Activated CD4-positive, alpha-beta T cell treated with anti-CD3 and anti-CD28 coated beads, Interleukin-2, amount 50 U/mL, for 24 hours (primary cell): ENCODE data around the gene TRIM52.
"Not testable (repeated sequence)": the region's sequence is repeated elsewhere in the genome, so short reads cannot be mapped to it uniquely, and the experiment has no call there.

Experiments used
- DNase-seq, 2 donors: peaks; one replicate each; pipeline ENCODE4 v3.0.0-alpha.2; 2020; ENCODE audit warnings: low read depth in 1 of 2, low spot score in 1 of 2

Gene TRIM52

GRCh38 chr5:181260720-181261319 lies at the start of gene TRIM52:
Gene TRIM52, minus strand, starts transcription at chr5:181261143. Its CDS starts 330 bp downstream, at chr5:181260813.
- peak; percentile 79 to 87 for DNase-seq

- not testable (repeated sequence) for DNase-seq
Measured at GRCh38 chr5:181287331-181287730, 26.4 kb upstream of the TRIM52 start.

DNA sequence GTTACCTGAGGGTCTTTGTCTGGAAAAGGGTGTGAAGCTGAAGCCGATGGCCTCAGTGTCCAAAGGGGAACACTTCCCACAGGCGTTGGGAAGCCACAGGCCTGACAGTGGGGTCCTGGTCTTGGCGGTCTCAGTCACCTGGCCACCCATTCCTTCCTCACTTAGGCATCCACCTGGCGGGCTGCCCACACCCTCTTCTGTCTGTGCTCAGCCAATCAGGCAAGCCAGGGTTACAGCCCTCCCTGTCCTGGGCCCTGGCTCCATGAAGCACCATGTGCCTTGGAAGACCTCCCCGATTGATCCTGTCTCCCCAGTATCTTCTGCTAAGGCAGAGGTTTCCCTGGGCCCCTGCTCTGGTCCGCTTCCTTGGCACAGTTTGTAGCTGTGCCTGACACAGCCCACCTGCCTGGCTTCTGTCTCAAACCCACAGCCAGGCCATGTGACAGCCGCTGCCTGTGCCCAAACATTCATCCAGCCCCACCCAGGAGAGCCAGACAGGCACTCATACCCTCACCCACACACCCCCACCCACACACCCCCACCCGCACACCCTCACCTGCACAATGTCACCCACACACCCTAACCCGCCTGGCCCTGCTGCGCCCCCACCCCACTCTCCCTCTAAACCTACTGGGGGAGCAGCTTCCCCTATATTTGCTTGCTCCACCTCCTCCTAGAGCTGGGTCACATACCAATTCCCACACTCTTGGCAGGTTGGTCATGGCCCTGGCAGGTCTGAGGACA lies 25.2 kb upstream of the TRIM52 start:
- not testable (repeated sequence) for DNase-seq

GRCh38 chr5:181283841-181284755 lies 23.2 kb upstream of the TRIM52 start:
- not testable (repeated sequence) for DNase-seq

- no peak for DNase-seq
Measured at GRCh38 chr5:181283347-181283746, 22.4 kb upstream of the TRIM52 start.

DNA sequence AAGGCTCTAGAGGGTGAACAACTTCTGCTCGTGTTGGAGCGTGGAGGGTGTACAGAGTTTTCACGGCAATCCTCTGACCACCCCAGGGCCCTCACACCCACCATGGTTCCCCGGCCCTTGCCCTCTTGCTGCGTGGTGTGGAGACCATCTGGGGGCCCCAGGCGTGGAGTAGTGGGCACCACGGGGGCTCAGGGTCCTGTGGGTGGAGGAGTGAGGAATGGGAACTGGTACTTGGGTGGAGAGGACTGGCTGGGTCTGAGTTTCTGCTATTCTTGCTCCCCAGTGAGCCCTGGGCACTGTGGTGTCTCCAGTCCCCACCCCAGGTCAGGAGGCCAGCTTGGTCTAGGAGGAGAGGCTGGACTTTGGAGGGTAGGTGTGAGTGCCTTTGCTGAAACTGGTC lies 21.9 kb upstream of the TRIM52 start:
- no peak for DNase-seq

GRCh38 chr5:181282415-181282814 lies 21.5 kb upstream of the TRIM52 start:
- DNase-seq = not testable (repeated sequence)

- DNase-seq = no peak
Measured at GRCh38 chr5:181281984-181282316, 21.0 kb upstream of the TRIM52 start.

DNA sequence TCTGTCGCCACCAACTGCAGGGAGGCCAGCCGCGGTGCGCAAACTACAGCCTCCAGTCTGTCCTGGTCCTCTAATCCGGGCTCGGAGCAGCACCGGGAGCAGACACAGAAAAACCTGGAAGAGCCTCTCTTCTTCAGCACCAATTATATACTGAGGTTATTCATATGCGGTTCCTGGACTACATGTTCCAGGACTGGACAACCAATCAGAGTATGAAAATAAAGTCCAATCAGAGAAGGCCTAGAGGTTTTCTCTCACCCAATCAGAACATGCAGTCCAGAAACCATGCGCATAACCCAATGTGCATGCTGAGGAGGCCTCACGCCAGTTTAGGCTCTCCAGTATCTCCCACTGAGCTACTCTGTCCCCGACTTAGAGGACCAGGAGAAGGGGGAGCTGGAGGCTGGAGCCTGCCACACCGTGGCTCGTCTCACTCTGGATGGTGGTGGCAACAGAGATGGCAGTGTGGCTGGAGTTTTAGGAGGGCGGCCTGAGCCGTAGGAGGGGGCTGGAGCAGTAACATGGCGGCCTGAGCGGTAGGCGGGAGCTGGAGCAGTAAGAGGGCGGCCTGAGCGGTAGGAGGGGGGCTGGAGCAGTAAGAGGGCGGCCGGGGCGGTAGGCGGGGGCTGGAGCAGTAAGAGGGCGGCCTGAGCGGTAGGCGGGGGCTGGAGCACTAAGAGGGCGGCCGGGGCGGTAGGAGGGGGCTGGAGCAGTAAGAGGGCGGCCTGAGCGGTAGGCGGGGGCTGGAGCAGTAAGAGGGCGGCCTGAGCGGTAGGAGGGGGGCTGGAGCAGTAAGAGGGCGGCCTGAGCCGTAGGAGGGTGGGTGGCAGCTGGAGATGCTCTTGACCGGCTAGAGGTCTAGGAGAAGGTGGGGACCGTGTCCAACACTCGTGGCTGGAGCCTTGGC lies 20.4 kb upstream of the TRIM52 start:
- no peak for DNase-seq

DNA sequence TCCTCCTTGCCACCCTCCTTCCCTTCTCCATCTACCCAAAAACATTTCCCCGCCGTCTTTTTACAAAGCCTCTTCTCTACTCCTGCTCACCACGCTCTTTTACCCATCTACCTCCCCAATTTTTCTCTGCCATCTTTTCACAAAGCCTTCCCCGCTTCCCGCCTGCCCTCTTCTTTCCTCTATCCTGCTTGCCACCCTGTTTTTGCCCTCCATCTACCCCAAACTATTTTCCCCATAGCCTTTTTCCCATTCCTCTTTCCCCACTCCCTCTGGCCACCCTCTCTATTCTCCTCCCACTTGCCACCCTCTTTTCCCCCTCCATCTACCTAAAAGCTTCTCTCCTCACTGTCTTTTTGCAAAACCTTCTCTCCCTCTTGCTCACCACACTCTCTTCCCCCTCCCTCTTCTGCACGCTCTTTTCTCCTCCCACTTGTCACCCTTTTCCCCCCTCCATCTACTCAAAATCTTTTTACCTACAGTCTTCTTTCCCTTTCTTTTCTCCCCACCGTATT lies 19.4 kb upstream of the TRIM52 start:
- DNase-seq = no peak

DNA sequence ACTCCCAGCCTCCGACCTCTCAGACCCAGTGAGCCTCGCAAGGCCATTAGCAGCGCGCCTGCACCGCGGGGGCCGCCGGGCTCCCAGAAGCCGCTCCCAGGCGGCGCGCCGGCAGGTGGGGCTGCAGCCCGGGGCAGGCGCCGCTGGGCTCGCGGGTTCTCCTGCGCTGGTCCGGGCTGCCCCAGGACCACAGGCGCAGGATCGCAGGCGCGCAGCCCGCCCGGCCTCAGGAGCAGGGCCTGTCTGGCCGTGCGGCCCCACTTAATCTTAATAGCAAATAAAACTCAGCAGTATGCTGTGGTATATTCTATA lies 12.4 kb upstream of the TRIM52 start:
- not testable (repeated sequence) for DNase-seq

DNA sequence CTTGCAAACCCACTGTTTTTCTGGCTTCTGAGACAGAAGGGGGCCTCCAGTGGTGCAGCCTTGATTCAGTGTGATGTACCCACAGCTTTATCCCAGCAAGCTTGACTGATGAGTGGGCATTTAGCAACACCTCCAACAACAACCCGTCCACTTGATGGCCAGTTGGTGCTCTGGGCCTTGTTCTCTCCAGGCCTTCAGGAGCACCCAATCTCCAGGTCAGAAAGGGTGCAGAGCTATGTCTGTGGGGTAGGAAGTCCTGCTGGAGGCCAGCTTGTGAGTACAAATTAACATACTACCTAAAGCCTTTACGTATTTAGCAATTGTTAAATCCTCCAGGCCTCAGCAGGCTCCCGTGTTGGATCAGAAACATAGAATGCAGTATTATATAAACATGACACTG lies 10.1 kb upstream of the TRIM52 start:
- no peak for DNase-seq

DNA sequence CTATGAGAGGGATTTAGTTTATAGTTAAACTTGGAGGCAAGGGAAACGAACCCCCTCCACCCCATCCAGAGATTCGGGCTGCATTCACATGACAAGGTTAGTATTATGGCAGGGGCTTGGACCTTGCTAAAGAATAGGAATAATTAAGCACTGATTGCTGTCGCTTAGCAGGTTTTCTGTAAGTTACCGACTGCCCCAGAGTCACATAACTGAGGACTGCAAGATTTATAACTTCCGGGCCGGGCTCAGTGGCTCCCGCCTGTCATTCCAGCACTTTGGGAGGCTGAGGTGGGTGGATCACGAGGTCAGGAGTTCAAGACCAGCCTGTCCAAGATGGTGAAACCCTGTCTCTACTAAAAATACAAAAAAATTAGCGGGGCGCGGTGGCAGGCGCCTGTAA lies 7.0 kb upstream of the TRIM52 start:
- DNase-seq = not testable (repeated sequence)

DNA sequence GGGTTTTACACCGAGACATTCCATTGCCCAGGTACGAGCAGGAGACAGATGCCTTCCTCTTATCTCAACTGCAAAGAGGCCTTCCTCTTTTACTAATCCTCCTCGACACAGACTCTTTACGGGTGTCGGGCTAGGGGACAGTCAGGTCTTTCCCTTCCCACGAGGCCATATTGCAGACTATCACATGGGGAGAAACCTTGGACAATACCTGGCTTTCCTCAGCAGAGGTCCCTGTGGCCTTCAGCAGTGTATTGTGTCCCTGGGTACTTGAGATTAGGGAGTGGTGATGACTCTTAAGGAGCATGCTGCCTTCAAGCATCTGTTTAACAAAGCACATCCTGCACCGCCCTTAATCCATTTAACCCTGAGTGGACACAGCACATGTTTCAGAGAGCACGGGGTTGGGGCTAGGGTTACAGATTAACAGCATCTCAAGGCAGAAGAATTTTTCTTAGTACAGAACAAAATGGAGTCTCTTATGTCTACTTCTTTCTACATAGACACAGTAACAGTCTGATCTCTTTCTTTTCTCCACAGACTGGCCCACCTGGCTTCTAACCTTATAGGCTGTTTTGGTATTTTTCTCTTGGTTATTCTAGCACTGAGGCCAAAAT lies 6.5 kb upstream of the TRIM52 start:
- DNase-seq = not testable (repeated sequence)

DNA sequence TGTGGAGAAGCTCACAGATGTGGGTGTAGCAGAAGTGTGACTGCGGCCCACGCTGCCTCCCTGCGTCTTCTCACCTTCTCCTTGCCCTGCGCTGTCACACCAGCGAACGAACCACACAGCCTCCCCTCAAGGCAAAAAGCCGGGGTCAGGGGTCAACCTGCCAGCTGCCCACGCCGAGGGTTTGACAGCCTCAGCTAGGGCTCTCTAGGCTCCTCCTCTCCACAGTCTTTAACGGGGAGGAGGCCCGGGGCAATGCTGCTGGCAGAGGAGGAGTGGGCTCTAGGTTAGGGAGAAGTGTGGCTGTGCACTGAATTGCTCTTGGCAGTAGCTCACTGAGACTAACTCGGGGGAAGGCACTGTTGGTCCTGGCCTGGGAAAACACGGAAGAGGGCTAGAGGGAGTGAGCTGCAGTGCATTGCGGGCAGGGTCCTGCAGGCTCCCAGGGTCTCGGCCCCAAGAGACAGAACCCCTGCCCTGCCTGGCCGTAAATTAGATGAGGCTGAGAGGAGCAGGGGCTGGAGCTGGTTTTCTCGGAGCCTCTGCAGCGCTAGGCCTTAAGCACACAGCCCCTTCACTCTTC lies 4.2 kb upstream of the TRIM52 start:
- no peak for DNase-seq

DNA sequence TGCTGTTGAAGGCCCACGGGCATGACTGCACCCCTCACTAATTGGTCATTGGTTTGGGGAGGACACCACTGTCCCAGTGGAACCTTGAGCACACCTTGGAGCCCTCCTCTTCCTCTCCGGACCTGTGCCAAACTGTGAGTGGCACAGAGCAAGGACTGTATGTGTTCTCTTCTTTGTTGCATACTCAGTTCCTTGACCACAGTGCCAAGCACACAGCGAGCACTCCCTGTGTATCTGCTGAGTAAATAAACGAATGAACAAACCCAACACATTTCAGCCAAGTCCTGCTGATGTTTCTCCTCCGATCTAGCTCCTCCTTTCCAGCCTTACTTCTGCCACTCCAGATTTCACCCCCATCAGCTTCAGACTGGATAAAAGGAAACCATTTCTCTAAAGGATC lies 2.7 kb upstream of the TRIM52 start:
- no peak for DNase-seq

DNA sequence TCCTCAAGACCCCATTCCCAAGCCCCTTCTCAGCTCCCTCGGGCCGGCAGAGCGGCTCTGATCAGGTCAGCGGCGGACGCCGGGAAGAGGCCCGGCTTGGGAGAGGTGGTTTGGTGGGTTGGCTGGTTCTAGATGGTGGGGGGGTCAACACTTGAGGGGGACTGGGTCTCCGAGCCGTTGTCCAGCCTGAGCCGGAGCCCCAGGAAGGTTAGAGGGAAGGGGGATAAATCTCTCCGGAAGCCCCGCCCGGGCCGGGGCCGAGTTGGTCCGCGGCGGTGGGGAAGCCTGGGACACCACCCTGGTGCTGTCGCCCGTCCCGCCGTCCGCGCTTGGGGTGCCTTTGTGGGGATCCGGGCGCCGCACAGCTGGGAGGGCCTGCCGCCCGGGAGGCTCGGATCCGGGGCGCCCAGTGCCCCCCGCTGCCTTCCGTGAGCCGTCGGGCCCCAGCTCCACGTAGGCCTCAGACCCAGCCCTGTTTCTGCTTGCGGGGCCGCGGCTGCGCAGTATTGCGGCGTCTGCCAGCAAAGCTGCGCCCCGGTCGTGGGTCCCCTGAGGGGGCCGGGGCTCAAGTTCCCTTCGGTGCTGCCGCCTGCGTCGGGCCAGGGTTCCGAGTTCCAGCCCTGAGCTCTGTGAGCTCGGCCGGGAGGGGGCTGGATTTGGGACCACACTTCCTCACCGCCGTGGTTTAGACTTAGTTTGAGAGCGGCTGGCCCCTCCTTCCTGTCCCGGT lies 542 bp upstream of the TRIM52 start:
- peak; percentile 64 to 66 for DNase-seq

- no peak for DNase-seq
Measured at GRCh38 chr5:181259974-181260719, 796 bp downstream of the TRIM52 start.

GRCh38 chr5:181259283-181259682 lies 1.7 kb downstream of the TRIM52 start:
- DNase-seq = no peak
